T-helper 9 cell (primary cell): ENCODE measurements around the gene FAM20C.
"Not testable (repeated sequence)": the region's sequence is repeated elsewhere in the genome, so short reads cannot be mapped to it uniquely, and the experiment has no call there.

ENCODE experiments used
- DNase-seq: peaks from one replicate; pipeline ENCODE4 v3.0.0-alpha.2; 2020

FAM20C gene

GRCh38 chr7:193481-194251 lies 1.3 kb downstream of the FAM20C start:
- DNase-seq: no peak

GRCh38 chr7:194252-195009 lies 2.1 kb downstream of the FAM20C start:
- no peak for DNase-seq

- DNase-seq: no peak
Observed at GRCh38 chr7:195010-195829, 2.8 kb downstream of the FAM20C start.

GRCh38 chr7:195830-196128 lies 3.4 kb downstream of the FAM20C start:
- no peak for DNase-seq

GRCh38 chr7:196283-196682 lies 3.9 kb downstream of the FAM20C start:
- DNase-seq: no peak

GRCh38 chr7:196778-197321 lies 4.5 kb downstream of the FAM20C start:
- DNase-seq: no peak

- no peak for DNase-seq
Observed at GRCh38 chr7:197413-198335, 5.3 kb downstream of the FAM20C start.

- DNase-seq: no peak
Observed at GRCh38 chr7:199483-200249, 7.3 kb downstream of the FAM20C start.

GRCh38 chr7:200290-200689 lies 7.9 kb downstream of the FAM20C start:
- no peak for DNase-seq

- DNase-seq: no peak
Observed at GRCh38 chr7:200704-201103, 8.3 kb downstream of the FAM20C start.

GRCh38 chr7:204326-204725 lies 12.0 kb downstream of the FAM20C start:
- DNase-seq: no peak

- no peak for DNase-seq
Observed at GRCh38 chr7:205115-206010, 13.0 kb downstream of the FAM20C start.

- DNase-seq: not testable (repeated sequence)
Observed at GRCh38 chr7:206351-206750, 14.0 kb downstream of the FAM20C start.

GRCh38 chr7:207418-208129 lies 15.2 kb downstream of the FAM20C start:
- DNase-seq: no peak

GRCh38 chr7:208130-208673 lies 15.8 kb downstream of the FAM20C start:
- DNase-seq: no peak

- DNase-seq: no peak
Observed at GRCh38 chr7:208816-209215, 16.4 kb downstream of the FAM20C start.

GRCh38 chr7:209416-209815 lies 17.0 kb downstream of the FAM20C start:
- no peak for DNase-seq

GRCh38 chr7:209906-210305 lies 17.5 kb downstream of the FAM20C start:
- DNase-seq: no peak

GRCh38 chr7:210401-210925 lies 18.1 kb downstream of the FAM20C start:
- DNase-seq: no peak
